HepG2 (cell line): ENCODE data around the gene FAM180A. TPM values are rescaled to one million over a fixed set of nuclear protein-coding genes. Genes with fewer than 3 reads are reported as not detected.
"Not testable (repeated sequence)": the region's sequence is repeated elsewhere in the genome, so short reads cannot be mapped to it uniquely, and the experiment has no call there.

Source experiments
- ATAC-seq: fragments of 200-7000 bp; cut with Tn5 transposase; 3 replicates; pipeline ENCODE4 v1.9.1; 2020; ENCODE audit warnings: mild to moderate bottlenecking, moderate library complexity
- BruUV-seq: library from RNA; stranded (reverse); fragments of 400-500 nt; replicated peaks from 2 replicates; lab custom pipeline; 2021; lab: Mats Ljungman, UMichigan
- CTCF ChIA-PET: fragments of 300-600 bp; formaldehyde crosslinking; extraction: SDS; loops from one replicate; lab custom pipeline; 2021; ENCODE audit warnings: low total read pairs, inconsistent platforms, low intra/inter-chr PET ratio; lab: Yijun Ruan, JAX
- POLR2A ChIA-PET: fragments of 350-600 bp; sonication (Branson Sonifier 250); formaldehyde crosslinking; loops from one replicate; lab custom pipeline; 2020; ENCODE audit warnings: antibody characterized with exemption, inconsistent platforms; lab: Yijun Ruan, JAX
- DNase-seq: peaks from one replicate; pipeline ENCODE4 v3.0.0-alpha.2; 2015; ENCODE audit warnings: low spot score
- FAIRE-seq: peaks from 3 replicates; lab custom pipeline; 2011; peaks lifted over from hg19 to GRCh38; lab: Jason Lieb, UNC
- H2AFZ ChIP-seq: one replicate; pipeline ENCODE4 v1.6.1; 2011; ENCODE audit warnings: low read length, inconsistent platforms
- H3K27ac ChIP-seq: fragments of 300-600 bp; 3 replicates; pipeline ENCODE4 v1.8.0; 2011; ENCODE audit warnings: mixed run types, mild to moderate bottlenecking, mixed read lengths, low read length, inconsistent platforms; ENCODE audit not compliant: insufficient read depth; ENCODE audit errors: extremely low read length
- H3K27me3 ChIP-seq, 2 experiments: fragments of 200-600 bp in 1 of 2; 2 replicates in 1 of 2; 3 replicates in 1 of 2; pipeline versions ENCODE4 v1.6.0 to v1.8.0; 2011; ENCODE audit warnings: low read length in 2 of 2, mild to moderate bottlenecking in 2 of 2, moderate library complexity in 2 of 2, inconsistent platforms in 1 of 2; ENCODE audit not compliant: insufficient read depth in 2 of 2, control insufficient read depth in 1 of 2
- H3K36me3 ChIP-seq, 2 experiments: fragments of 200-600 bp in 1 of 2; replicated peaks in 1 of 2; 2 replicates in 1 of 2; 3 replicates in 1 of 2; pipeline versions ENCODE4 v1.5.1 to v1.8.0; 2011; ENCODE audit warnings: low read length in 2 of 2, inconsistent platforms in 1 of 2; ENCODE audit not compliant: insufficient read depth in 2 of 2, control insufficient read depth in 1 of 2
- H3K4me1 ChIP-seq: 2 replicates; pipeline ENCODE4 v1.5.1; 2012; ENCODE audit warnings: low read length, inconsistent platforms; ENCODE audit not compliant: insufficient read depth
- H3K4me2 ChIP-seq: 2 replicates; pipeline ENCODE4 v1.6.0; 2011; ENCODE audit warnings: low read depth, low read length, inconsistent platforms
- H3K4me3 ChIP-seq, 3 experiments: fragments of 200-600 bp in 1 of 3; sonication (generic), shearing (Covaris generic) in 1 of 3; replicated peaks in 1 of 3; 2 replicates each; pipeline ENCODE4 v1.5.1; 2011 to 2016; ENCODE audit warnings: low read length in 3 of 3, inconsistent platforms in 2 of 3, low read depth in 2 of 3, mild to moderate bottlenecking in 2 of 3, control low read depth in 1 of 3, mixed read lengths in 1 of 3; ENCODE audit not compliant: insufficient read depth in 1 of 3
- H3K79me2 ChIP-seq: one replicate; pipeline ENCODE4 v1.6.1; 2011; ENCODE audit warnings: low read length, inconsistent platforms; ENCODE audit not compliant: insufficient read depth
- H3K9ac ChIP-seq: 2 replicates; pipeline ENCODE4 v1.6.0; 2011; ENCODE audit warnings: mild to moderate bottlenecking, low read depth, low read length, inconsistent platforms; ENCODE audit not compliant: insufficient read depth
- H3K9me3 ChIP-seq: 2 replicates; pipeline ENCODE4 v1.5.1; 2012; ENCODE audit warnings: mild to moderate bottlenecking, low read length
- H4K20me1 ChIP-seq: 2 replicates; pipeline ENCODE4 v1.6.0; 2011; ENCODE audit warnings: inconsistent platforms, mild to moderate bottlenecking, low read length, moderate library complexity; ENCODE audit not compliant: insufficient read depth
- NR2F1 ChIP-seq, 2 experiments: fragments of 450-650 bp in 1 of 2; formaldehyde crosslinking in 1 of 2; IDR thresholded peaks; 2 replicates each; pipeline versions ENCODE4 v1.5.0 to v1.6.1; 2016 to 2020; ENCODE audit warnings: mild to moderate bottlenecking in 1 of 2, missing compliant biosample characterization in 1 of 2, missing genetic modification reagents in 1 of 2, moderate library complexity in 1 of 2
- ZNF530 ChIP-seq: sonication (generic); formaldehyde crosslinking; IDR thresholded peaks from 2 replicates; pipeline ENCODE4 v1.5.0; 2020; ENCODE audit warnings: low read depth, mild to moderate bottlenecking, missing genetic modification reagents
- WGBS: methylation state at CpG from one replicate; pipeline ENCODE4 v1.1.6; 2017; ENCODE audit warnings: low lambda C conversion rate; 5-methylcytosine and 5-hydroxymethylcytosine counted together
- in situ Hi-C: cut with HindIII; loops from 2 replicates; pipeline ENCODE4 v1.10.0; 2017; ENCODE audit warnings: low pct_unique_long_range_greater_than_20kb; ENCODE audit not compliant: extremely low pct_ligation_motif_present
- intact Hi-C: fragments of 100-400 bp; cut with micrococcal nuclease; formaldehyde crosslinking; loops from one replicate; pipeline ENCODE4 v1.10.0; 2022; ENCODE audit not compliant: unreplicated experiment
- polyA plus RNA-seq, 8 experiments: library from polyadenylated mRNA; depleted of rRNA in 3 of 8; stranded (reverse) in 7 of 8; unstranded in 1 of 8; fragments of >200 nt; fragmentation: Illumina TruSeq in 4 of 8; extraction: Trizol in 4 of 8; gene quantifications; 2 replicates each; pipeline versions ENCODE4 v1.2.1 to v1.2.3, GENCODE V29; 2011 to 2016; ENCODE audit warnings: low read depth in 4 of 8, missing spikeins in 1 of 8, mixed read lengths in 1 of 8; ENCODE audit not compliant: insufficient read depth in 1 of 8
- total RNA-seq, 5 experiments: library from RNA; depleted of rRNA; stranded (reverse); fragments of >200 nt; fragmentation: Illumina TruSeq; extraction: Trizol; gene quantifications; 2 replicates each; pipeline ENCODE4 v1.2.3, GENCODE V29; 2016; ENCODE audit warnings: low read depth in 1 of 5
- TF ChIP-seq, protein P1 (sequence below), 2 experiments: fragments of 450-650 bp in 1 of 2; sonication (generic) in 1 of 2; formaldehyde crosslinking in 1 of 2; IDR thresholded peaks; 2 replicates each; pipeline versions ENCODE4 v1.6.1 to v1.8.0; 2016 to 2022; ENCODE audit warnings: antibody characterized with exemption in 1 of 2, mild to moderate bottlenecking in 1 of 2, missing genetic modification reagents in 1 of 2

Gene FAM180A
- total and polyA plus RNA-seq, 2 of the 13 experiments (the other 11 are each of a cell fraction or from before 2014, with no cell fraction given) = not detected

DNA sequence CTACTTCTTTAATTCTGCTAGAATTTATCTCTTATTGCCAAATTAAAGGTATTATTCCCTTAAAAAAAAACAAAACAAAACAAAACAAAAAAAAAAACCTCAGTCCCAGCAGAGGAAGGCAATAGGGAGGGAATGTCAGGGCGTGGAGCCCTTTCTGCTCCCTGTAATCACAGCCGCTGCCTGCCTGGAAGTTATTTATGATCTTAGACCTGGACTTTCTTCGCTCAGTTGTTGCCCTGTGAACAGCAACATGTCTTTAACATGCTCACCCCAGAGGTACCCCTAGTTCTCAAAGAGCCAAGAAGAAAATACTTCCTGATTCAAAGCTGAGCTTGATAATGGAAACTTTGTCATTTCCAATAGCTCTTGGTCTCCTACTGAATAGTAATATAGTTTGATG lies 7.7 kb downstream of the FAM180A start:
- H3K9ac ChIP-seq = no peak overlapping the region
- no peak overlapping the region for H3K4me2 ChIP-seq
- H3K9me3 ChIP-seq = no peaks in the 10 kb centered on the region
- no peak for FAIRE-seq
- BruUV-seq = no TSS peak
- POLR2A ChIA-PET = no interaction called here
- no peak overlapping the region for H2AFZ ChIP-seq
- no peaks in the 10 kb centered on the region for H3K79me2 ChIP-seq
- no peak for DNase-seq
- H3K27me3 ChIP-seq = peaks cover 1 to 19% of the 10 kb centered on the region in 2 experiments; a peak in 3 of 5 replicates
- CTCF ChIA-PET = no interaction called here
- H3K36me3 ChIP-seq = no peaks in the 10 kb centered on the region
- no peaks in the 10 kb centered on the region for H3K4me1 ChIP-seq
- 21% methylated on average over 3 of the region's 3 CpGs for WGBS
- intact Hi-C loops (no loop called here), in situ Hi-C loops (no loop called here)
- no peak overlapping the region for H3K27ac ChIP-seq
- H3K4me3 ChIP-seq = no peak overlapping the region
- ATAC-seq = no peak
- TF ChIP-seq ZNF530 (CRISPR knock-in tag) = no peak
- no peak for TF ChIP-seq NR2F1 (CRISPR knock-in tag; IDR thresholded peaks at IDR 0.05)
- TF ChIP-seq, protein P1, sequence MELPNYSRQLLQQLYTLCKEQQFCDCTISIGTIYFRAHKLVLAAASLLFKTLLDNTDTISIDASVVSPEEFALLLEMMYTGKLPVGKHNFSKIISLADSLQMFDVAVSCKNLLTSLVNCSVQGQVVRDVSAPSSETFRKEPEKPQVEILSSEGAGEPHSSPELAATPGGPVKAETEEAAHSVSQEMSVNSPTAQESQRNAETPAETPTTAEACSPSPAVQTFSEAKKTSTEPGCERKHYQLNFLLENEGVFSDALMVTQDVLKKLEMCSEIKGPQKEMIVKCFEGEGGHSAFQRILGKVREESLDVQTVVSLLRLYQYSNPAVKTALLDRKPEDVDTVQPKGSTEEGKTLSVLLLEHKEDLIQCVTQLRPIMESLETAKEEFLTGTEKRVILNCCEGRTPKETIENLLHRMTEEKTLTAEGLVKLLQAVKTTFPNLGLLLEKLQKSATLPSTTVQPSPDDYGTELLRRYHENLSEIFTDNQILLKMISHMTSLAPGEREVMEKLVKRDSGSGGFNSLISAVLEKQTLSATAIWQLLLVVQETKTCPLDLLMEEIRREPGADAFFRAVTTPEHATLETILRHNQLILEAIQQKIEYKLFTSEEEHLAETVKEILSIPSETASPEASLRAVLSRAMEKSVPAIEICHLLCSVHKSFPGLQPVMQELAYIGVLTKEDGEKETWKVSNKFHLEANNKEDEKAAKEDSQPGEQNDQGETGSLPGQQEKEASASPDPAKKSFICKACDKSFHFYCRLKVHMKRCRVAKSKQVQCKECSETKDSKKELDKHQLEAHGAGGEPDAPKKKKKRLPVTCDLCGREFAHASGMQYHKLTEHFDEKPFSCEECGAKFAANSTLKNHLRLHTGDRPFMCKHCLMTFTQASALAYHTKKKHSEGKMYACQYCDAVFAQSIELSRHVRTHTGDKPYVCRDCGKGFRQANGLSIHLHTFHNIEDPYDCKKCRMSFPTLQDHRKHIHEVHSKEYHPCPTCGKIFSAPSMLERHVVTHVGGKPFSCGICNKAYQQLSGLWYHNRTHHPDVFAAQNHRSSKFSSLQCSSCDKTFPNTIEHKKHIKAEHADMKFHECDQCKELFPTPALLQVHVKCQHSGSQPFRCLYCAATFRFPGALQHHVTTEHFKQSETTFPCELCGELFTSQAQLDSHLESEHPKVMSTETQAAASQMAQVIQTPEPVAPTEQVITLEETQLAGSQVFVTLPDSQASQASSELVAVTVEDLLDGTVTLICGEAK (IDR thresholded peaks at IDR 0.05) = no peak
- TF ChIP-seq, protein P1 (CRISPR knock-in tag; IDR thresholded peaks at IDR 0.05) = no peak
- H4K20me1 ChIP-seq = no peaks in the 10 kb centered on the region

DNA sequence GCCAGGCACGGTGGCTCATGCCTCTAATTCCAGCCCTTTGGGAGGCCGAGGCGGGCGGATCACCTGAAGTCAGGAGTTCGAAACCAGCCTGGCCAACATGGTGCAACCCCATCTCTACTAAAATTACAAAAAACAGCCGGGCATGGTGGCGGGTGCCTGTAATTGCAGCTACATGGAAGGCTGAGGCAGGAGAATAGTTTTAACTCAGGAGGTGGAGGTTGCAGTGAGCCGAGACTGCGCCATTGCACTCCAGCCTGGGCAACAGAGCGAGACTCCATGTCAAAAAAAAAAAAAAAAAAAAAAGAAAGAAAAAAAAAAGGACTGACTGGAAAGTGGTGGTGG lies 11.3 kb downstream of the FAM180A start:
- H3K36me3 ChIP-seq, H3K27ac ChIP-seq, intact Hi-C loops, BruUV-seq, H3K4me2 ChIP-seq, CTCF ChIA-PET, H3K4me1 ChIP-seq, POLR2A ChIA-PET, H4K20me1 ChIP-seq, H3K79me2 ChIP-seq, H3K9me3 ChIP-seq, in situ Hi-C loops, DNase-seq, H2AFZ ChIP-seq, FAIRE-seq, H3K4me3 ChIP-seq, H3K9ac ChIP-seq: not testable (repeated sequence)
- WGBS = 40% methylated on average over 10 of the region's 10 CpGs
- H3K27me3 ChIP-seq = peaks cover 0 to 13% of the 10 kb centered on the region in 2 experiments; a peak in 3 of 5 replicates
- ATAC-seq = peak; percentile 23; the same call in 1 of the 3 replicates
